ENCODE measurements around the gene XIAP.
A peak's percentile ranks its signal among the peaks of the same experiment; 100 is the strongest.
"Not testable (repeated sequence)": the region's sequence is repeated elsewhere in the genome, so short reads cannot be mapped to it uniquely, and the experiment has no call there.

XIAP gene

GRCh38 chrX:123884809-123885408 lies 25.1 kb downstream of the XIAP start:
- DNase-seq (ENCODE audit: low spot score), result peak; percentile 50
- in situ Hi-C loops (cut with MboI; ENCODE audit: low sequenced_read_pairs, unreplicated experiment), result loop anchor here (10.0 kb wide), 1 partner anchor 60 kb away; no protein-coding TSS in a partner anchor
- TF ChIP-seq CTCF (IDR thresholded peaks at IDR 0.05; ENCODE audit: borderline replicate concordance, control extremely low read depth, extremely low read depth, insufficient read depth, missing control alignments), result peak; percentile 41

GRCh38 chrX:123899701-123900100 lies 39.8 kb downstream of the XIAP start:
- in situ Hi-C loops (cut with MboI; ENCODE audit: low sequenced_read_pairs, unreplicated experiment), result no loop called here
- no peak for TF ChIP-seq CTCF (IDR thresholded peaks at IDR 0.05; ENCODE audit: borderline replicate concordance, control extremely low read depth, extremely low read depth, insufficient read depth, missing control alignments)
- no peak for DNase-seq (ENCODE audit: low spot score)

GRCh38 chrX:123903261-123903660 lies 43.4 kb downstream of the XIAP start:
- DNase-seq (ENCODE audit: low spot score); in situ Hi-C loops (cut with MboI; ENCODE audit: low sequenced_read_pairs, unreplicated experiment): not testable (repeated sequence)

- DNase-seq (ENCODE audit: low spot score), result no peak
- TF ChIP-seq CTCF (IDR thresholded peaks at IDR 0.05; ENCODE audit: borderline replicate concordance, control extremely low read depth, extremely low read depth, insufficient read depth, missing control alignments), result no peak
- in situ Hi-C loops (cut with MboI; ENCODE audit: low sequenced_read_pairs, unreplicated experiment), result no loop called here
Observed at GRCh38 chrX:123905332-123905731, 45.5 kb downstream of the XIAP start.

- no peak for TF ChIP-seq CTCF (IDR thresholded peaks at IDR 0.05; ENCODE audit: borderline replicate concordance, control extremely low read depth, extremely low read depth, insufficient read depth, missing control alignments)
- in situ Hi-C loops (cut with MboI; ENCODE audit: low sequenced_read_pairs, unreplicated experiment), result no loop called here
- DNase-seq (ENCODE audit: low spot score), result no peak
Observed at GRCh38 chrX:123906557-123907316, 46.9 kb downstream of the XIAP start.

- DNase-seq (ENCODE audit: low spot score), result no peak
- in situ Hi-C loops (cut with MboI; ENCODE audit: low sequenced_read_pairs, unreplicated experiment), result no loop called here
- no peak for TF ChIP-seq CTCF (IDR thresholded peaks at IDR 0.05; ENCODE audit: borderline replicate concordance, control extremely low read depth, extremely low read depth, insufficient read depth, missing control alignments)
Observed at GRCh38 chrX:123909523-123909922, 49.7 kb downstream of the XIAP start.

- no peak for DNase-seq (ENCODE audit: low spot score)
- TF ChIP-seq CTCF (IDR thresholded peaks at IDR 0.05; ENCODE audit: borderline replicate concordance, control extremely low read depth, extremely low read depth, insufficient read depth, missing control alignments), result no peak
- in situ Hi-C loops (cut with MboI; ENCODE audit: low sequenced_read_pairs, unreplicated experiment), result no loop called here
Observed at GRCh38 chrX:123917069-123917468, 57.2 kb downstream of the XIAP start.
